Epidermal melanocyte (primary cell): ENCODE data around the gene NELFCD.
"Not testable (repeated sequence)": the region's sequence is repeated elsewhere in the genome, so short reads cannot be mapped to it uniquely, and the experiment has no call there.

ENCODE experiments used
- DNase-seq: peaks from one replicate; pipeline ENCODE4 v3.0.0; 2011; ENCODE audit warnings: low spot score; ENCODE audit not compliant: insufficient read length

The NELFCD gene

DNA sequence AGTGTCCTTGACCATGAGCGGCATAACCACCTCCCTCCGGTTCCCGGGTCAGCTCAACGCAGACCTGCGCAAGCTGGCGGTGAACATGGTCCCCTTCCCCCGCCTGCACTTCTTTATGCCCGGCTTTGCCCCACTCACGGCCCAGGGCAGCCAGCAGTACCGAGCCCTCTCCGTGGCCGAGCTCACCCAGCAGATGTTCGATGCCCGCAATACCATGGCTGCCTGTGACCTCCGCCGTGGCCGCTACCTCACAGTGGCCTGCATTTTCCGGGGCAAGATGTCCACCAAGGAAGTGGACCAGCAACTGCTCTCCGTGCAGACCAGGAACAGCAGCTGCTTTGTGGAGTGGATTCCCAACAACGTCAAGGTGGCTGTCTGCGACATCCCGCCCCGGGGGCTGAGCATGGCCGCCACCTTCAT is 43.1 kb downstream of the NELFCD start:
- DNase-seq = no peak

DNA sequence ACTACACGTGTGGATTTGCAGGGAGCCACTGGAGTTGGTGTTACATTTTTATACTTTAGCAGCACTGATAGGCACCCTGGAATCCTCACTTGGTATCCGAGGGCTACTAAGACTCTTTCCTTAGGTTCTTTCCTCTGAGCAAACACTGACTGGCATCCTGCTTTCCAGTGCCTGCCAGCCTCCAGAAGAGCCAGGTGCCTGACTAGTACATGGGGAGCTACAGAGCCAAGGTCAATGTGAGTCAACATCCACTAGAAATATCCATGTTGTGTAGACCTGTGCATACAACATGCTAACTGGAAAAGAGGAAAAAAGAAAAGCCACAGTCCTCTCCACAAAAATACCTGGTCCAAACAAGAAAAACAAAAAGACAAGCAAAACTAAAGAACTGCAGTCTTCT is 44.0 kb downstream of the NELFCD start:
- DNase-seq = no peak

DNA sequence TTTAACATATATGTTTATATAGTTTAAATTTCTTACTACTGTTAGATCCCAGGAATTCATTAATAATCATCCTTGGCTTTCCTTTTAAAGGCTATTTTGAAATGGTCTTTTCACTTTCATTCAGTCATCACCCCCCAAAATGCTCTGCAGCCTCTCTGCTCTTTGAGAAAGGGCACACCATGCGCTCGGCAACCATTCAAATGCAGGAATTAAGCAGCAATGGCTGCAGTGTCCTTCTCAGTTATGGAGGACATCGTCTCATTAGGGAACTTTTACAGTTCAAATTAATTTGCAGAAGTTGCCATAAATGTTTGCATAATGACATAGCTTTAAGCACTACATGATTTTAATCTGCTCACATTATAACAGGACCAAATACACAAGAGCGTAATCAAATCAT is 44.5 kb downstream of the NELFCD start:
- DNase-seq = no peak

DNA sequence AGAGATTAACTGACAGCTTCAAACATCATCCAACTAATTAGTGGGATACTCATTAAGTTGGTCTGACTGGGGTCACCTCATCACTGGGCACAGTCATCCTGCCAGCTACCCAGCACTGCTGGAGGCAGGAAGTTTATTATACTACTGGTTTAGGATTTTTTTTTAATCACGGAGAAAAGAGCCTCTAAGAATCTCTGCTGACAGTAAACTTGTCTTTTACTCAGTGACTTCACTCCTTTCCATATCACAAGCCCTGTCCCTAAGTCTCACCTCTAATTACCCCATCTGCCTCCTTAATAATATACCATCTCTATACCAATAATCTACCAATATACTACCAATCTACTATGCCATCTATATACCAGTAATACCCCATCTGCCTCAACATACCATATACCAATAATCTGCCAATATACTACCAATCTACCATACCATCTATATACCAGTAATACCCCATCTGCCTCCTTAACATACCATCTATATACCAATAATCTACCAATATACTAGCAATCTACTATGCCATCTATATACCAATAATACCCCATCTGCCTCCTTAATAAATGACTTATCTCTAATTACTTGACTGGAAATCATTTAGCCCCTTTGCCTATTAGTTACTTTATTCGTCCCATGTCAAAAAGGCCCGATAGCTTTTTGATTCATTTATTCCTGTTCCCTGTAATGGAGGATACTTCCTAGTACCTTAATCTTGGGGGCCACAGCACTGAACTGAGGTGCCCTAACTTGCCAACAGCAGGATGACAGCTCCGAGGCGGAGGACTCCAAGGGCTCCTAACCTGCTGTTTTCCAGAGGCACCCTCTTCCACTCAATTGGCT is 46.1 kb downstream of the NELFCD start:
- DNase-seq = no peak

DNA sequence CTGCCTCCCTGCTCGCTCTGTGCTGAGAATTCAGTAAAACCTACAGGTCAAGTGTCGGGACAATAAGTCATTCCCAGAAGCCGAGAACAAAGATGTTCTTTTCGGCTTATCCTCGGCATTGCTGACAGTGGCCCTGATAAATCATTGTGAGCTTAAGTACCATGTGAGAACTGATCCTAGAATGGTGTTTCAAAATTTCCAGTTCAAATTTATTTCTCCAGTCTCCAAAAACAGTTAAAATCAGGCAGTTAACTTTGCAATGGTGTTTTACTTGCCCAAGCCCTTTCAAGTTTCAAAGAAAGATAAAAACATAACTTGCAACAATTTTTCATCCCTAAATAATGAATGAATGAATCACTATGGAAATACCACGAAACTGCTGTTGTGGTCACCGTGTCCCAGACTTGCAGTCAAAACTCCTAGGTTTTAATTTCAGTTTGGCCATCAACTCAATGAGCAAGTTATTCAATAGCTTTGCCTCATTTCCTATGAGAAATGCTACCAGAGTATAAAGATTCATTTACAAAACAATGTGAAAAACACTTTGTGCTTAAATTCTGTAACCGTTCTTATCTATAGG is 46.8 kb downstream of the NELFCD start:
- no peak for DNase-seq

DNA sequence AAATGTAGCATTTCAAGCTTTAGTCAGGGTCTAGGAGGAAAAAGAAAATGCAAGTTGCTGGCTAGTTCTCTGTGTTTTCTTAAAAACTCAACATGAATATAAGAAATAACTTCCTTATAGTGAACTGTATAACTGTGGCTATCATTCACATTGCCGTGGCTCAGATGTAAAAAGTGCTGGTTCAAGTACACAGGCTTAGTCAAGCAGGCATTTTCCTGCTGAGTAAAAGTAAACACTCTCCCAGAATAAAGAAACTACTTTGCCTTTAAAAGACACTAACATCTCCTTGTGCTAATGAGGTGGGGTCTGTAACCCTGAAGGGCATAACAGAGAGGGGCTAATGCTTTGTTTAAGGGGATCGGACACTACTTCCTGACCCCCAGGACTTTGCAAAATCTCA is 47.8 kb downstream of the NELFCD start:
- no peak for DNase-seq

DNA sequence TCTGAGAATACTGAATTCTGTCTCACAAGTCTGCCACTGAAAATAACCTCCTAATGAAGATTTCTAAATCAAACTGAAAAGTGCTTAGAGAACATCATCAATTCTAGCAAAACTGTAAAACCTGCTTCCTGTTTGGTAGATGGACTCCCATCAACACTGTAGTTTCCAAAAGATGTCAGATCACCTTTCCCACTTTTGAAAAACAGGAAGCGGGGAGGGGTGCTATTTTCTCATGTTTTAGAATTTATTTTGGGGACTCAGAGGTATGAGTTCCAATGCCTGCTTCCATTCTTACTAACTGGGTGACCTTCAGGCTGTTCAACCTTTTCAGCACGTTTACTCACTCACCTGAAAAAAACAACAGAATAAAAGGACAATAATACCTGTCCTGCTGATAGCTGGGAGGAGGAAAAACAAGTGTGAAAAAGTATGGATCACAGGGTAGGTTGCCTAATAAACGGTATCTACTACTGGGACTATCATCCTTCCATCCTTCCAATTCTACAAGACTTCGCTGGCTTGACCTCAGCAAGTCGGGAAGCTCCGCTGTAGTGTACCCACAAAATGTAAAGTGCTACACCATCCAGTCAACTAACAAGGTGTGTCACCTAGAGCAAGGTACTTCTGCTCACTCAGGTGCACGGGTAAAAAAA is 50.0 kb downstream of the NELFCD start:
- no peak for DNase-seq

DNA sequence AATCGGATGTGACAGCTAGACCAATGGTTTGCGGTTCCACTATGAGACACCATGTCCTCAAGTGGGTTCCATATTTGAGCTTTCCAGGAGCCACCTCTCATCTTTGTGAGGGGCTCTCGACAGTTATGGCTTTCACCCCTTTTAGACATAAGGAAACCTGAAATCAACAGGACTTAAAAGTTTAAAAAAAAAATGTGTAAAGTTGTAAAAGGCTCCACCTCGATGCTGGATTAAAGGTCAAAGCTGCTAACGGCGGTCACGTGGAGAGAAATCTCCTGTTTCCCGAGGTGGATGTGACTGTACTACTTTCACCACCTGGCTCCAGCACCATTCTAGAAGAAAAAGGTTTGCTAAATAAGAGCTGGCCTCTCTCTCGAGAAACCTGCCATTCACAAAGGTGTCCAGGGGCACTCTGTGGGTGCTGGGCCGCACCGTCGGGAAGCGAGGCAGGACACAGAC is 50.5 kb downstream of the NELFCD start:
- DNase-seq = no peak

DNA sequence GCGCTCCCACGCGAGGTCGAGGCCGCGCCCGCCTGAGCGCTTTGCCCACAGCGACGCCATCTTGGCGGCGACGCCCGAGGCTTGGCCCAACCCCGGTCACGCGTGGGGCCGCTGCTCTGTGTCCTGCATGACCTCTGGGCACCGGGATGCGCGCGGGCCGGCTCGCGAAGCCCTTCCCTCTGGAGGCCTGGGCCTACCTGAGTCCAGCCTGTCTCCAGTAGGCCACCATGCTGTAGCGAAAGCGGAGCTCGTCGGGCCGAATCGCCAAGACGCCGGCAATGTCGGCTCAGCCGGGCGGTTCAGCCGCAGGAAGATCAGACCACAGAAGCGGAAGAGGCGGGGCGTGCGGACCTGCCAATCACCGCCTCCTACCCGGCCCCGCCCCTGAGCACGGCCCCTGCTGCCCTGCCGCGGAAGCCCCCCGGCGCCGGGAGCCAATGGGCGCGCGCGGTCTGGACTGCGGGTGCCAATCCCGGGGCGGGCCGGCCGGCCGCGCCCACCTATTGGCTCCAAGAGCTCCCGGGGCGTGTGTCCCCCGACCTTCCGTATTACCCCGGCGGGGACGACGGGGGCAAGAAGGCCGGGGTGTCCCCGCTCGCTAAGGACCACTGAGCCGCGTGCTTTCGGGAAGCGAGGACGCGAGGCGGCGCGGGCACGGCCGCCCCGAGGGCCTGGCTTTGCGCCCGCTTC is 51.1 kb downstream of the NELFCD start, which contains the start of gene ATP5F1E:
Gene ATP5F1E, minus strand, starts transcription at position 313 of the 690 bp plus-strand sequence. Its CDS starts 84 bp downstream, at position 229.
- DNase-seq = peak; percentile 81

DNA sequence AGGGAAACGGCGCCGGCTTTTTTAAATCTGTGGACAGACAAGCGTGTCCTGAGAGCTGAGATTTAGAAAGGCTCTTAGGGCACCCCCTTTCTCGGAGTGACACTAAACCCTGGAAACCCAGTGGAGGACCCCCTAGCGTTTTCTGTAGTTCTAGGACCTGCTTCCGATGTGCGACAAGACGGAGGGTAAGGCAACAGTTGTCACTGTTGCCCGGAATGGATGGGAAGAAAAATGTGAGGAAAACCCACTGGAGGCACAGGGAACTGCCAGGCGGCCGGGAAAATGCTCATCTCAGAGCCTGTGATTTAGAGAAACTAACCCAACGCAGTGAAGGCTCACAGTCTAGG is 51.6 kb downstream of the NELFCD start:
- DNase-seq = no peak

DNA sequence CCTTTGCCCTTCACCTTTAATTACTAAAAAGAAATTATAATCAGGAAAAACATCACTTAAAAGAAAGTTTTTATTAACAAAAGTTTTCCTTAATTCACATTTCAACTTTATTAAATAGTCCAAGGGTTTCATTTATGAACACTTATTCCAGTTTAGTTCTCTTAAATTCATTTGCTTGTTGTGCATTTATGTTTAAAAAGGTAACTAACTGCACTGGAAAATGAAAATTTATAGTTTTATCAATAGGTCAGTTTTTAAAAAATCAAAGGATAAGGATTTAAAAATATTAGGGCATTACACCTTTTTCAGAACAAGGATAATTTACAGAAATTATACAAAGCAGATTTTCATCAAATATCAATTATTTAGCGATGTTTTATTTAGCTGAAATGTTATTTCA is 52.0 kb downstream of the NELFCD start:
- no peak for DNase-seq

DNA sequence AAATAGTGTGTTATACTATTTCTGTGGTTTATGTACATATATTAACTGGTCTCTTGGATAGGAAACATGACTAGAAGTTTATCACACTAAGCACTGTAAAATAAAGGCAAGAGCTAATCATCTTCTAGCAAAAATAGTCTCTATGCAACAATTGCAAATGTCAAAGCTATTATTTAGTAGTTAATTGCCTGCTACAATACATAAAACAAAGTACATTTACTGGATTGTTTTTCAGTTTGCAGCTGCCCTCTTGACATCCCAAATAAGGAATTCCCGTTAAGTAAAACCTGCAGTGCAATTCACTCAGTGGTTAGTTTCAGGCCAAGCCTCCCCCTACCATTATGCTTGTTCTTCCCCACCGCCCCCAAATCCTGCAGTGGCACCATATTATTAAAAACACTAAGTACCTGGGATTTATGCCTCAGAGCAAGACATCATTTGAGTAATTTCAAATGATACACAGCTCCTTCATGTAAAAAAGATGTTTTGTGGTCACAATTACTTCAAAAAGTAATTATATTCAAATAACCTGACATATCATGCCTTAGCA is 52.6 kb downstream of the NELFCD start:
- DNase-seq = no peak

DNA sequence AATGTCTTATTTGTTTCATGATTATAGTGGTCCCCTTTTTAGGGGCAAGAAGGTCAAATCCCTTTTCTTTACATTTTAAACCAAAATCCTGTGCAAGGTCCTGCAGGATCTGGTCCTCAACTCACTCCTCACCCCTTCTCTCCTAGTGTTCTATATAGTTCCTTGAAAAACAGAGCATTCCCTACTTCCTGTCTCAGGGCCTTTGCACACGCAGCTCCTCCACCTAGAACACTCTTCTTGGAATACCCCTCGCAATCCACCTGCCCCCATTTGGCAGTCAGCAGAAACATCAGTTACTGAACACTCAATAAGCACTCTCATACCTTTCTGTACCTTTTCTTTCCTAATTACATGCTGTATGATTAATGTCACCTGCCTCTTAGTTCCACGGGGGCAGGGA is 54.3 kb downstream of the NELFCD start:
- DNase-seq = no peak

DNA sequence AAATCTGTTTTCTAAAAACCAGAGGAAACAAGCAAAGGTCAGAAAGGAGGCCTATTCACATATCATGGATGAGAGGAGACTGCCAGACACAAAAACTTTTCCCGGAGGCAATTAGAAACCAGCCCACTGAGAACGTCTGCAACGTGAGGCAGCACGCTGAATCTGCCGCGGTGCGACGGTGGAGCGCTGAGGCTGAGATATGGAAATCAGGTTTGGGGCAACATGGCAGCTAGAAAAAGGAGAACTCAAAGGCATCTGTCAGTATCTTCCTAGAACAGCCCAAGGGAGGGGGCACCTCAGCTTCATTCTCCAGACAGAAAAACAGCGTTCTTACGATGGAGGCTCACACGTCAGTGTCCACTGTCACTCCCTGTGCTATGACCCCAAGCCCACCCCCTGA is 56.3 kb downstream of the NELFCD start:
- no peak for DNase-seq

DNA sequence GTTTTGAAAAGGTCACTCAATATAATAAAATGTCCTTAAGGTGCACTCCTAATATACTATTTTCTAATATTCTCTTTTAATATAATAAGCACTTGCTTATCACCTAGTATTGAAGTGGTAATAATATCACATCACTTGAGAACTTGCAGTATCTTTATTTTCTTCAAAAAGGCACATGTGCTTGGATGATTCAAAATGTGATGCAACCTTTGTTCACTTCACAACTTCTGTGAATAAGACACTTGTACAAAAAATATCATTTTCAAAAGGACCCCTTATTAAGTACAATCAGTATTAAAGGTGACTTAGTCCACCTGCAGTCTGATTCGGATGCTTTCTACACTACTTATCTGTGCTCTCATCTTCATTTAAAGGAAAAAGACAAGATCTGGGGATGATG is 58.2 kb downstream of the NELFCD start:
- no peak for DNase-seq

DNA sequence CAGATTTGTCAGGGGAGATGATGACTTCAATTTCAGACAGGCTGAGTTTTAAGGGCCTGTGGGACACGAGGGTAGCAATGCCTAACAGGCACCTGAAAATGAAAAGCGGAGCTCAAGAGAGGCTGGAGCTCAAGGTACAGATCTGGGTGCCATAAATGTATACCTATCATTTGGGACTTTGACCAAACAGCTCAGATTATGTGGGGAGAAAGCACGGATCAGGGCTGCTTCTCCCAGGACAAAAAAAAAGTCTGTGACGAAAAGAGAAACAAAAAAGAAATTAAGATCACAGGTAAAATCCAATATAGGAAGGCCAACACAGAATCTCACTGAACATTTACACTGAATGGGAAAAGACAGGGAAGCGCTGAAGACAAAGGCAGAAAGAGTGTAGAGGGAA is 59.6 kb downstream of the NELFCD start:
- no peak for DNase-seq

DNA sequence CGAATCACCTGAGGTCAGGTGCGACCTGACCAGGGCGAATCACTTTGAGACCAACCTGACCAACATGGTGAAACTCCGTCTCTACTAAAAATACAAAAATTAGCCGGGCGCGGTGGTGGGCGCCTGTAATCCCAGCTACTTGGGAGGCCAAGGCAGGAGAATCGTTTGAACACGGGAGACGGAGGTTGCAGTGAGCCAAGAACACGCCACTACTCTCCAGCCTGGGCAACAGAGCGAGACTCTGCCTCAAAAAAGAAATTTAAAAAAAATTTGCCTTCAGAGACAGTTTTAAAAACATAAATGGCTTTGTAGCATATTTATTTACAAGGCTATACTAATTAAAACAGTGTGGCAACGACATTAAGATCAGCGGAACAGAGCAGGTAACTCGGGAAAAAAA is 60.4 kb downstream of the NELFCD start:
- DNase-seq = not testable (repeated sequence)

DNA sequence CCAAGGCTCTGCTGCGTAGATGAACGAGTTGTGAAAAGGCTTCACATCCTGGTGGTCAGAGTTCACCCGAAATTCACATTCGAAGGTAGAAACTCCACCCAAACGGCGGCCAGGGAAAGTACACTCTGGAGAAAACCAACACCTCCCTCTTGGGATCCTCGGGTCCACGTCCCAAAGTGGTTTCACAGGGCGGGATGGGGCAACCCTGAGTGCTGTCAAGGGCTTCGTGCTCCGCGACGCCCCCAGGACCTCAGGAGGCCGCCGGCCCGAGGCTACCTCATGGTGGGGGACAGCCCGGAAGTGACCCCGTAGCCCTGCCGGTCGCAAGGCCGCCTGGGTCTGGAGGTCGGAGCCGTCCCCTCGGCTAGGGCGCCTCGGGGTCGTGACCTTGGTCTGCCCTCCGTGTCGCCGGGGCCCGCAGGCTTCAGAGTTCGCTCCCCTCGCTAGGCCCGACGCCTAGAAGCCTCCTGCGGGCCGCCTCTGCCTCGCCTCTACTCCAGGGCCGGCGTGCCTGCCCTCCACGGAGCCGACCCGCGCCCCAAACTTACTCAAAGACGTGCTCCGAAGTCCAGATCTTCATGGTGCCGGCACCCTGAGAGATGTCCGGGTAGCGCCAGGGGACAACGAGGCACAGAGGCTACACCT is 61.2 kb downstream of the NELFCD start, which contains the start of gene PRELID3B:
Gene PRELID3B, minus strand, starts transcription at position 636 of the 645 bp plus-strand sequence. Its CDS starts 56 bp downstream, at position 580.
- no peak for DNase-seq

DNA sequence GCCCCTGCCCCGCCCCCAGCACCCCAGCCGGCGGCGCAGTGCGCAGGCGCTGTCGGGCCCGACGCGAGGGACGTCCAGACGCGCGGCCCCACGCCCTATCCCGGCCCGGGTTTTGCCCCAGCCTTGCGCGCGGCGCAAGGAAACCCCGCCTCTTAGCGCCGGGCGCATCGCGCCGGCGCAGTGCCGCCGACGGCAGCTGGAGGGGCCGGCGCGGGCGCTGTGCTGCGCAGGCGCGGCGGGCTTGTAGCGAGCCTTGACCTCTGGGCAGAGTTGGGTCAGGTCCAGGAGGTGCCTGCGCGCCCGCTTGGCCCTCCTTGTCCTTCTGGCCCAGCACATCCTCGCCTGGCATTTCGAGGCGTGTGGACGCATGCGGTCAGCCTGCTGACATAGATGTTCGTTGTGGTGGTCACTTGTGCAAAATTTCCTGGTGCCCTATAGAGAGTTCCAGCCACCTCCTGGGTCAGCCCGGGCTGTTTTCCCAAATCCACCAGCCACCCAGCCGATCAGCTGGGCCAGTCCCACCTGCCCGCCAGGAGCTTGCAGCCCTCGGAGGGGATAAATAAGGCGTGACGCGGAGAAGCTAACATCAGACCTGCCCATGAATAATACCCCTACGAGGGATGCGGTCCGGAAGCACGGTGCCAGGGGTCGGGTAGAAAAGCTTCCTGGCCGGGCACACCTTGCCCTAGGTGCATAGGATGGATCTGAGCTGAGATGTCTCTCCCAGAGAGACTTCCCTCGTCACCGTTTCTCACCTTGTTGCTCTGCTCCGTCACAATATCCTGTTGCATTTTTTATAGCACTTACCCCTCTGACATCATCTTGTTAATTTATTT is 62.0 kb downstream of the NELFCD start:
- DNase-seq = peak; percentile 93

DNA sequence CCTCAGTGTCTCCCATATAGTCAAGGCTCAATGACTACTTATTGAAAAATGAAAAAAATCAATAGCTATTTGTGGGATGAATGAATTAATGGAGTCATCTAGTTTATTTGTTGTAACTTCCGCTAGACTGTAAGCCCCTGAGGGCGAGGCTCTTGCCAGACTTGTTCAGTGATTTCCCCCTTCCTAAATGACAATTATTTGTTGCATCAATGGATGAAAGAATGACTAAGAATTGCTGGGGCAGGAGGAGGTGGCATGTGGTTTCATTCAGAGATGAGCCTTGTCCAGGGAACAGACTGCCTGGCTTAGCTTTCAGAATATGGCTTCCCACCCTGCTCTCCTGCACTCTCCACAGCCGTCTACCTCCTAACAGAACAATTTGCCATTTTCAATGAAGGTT is 62.6 kb downstream of the NELFCD start:
- no peak for DNase-seq
